Stimulated activated CD8-positive, alpha-beta memory T cell treated with anti-CD3 and anti-CD28 coated beads, Interleukin-7, amount 100 ng/mL, for 24 hours (primary cell): ENCODE data around the gene EGFLAM.
"Not testable (repeated sequence)": the region's sequence is repeated elsewhere in the genome, so short reads cannot be mapped to it uniquely, and the experiment has no call there.

Experiments
- DNase-seq: peaks from one replicate; pipeline ENCODE4 v3.0.0-alpha.2; 2020; ENCODE audit warnings: low read depth

The EGFLAM gene

DNA sequence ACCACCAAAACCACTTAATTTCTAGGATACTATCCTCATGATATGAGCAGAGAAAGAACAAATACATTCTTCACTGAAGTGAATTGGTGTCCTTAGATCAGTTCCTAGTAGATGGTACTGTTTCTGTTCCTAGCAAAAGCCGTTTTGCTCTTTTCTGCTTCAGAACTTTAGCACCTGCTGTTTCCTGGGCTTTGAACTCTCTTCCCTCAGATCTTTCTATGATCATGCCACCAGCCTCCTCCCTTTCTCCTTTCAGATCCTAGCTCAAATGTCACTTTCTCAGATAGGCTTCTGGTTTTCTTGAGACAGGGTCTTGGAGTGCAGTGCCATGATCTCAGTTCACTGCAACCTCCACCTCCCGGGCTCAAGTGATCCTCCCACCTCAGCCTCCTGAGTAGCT, 118.0 kb downstream of the EGFLAM start:
- DNase-seq = no peak

DNA sequence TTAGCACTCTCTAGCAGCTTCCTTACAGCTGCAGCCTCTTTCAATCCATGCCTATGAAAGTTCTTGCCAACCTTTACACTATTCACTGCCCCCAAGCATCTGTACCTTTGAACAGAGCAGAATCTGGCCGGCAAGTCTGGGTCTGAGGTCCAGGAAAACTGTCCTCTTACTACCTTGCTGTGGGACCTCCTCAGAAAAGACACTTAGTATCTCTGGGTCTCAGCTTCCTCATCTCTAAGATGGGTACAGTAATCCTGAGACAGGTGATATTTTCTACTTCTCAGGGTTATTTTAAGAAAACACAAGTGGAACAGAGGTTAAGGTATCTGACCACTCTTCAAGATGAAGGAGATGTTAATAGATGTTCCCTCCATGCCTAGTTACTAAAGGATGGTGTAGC, 120.2 kb downstream of the EGFLAM start:
- no peak for DNase-seq

DNA sequence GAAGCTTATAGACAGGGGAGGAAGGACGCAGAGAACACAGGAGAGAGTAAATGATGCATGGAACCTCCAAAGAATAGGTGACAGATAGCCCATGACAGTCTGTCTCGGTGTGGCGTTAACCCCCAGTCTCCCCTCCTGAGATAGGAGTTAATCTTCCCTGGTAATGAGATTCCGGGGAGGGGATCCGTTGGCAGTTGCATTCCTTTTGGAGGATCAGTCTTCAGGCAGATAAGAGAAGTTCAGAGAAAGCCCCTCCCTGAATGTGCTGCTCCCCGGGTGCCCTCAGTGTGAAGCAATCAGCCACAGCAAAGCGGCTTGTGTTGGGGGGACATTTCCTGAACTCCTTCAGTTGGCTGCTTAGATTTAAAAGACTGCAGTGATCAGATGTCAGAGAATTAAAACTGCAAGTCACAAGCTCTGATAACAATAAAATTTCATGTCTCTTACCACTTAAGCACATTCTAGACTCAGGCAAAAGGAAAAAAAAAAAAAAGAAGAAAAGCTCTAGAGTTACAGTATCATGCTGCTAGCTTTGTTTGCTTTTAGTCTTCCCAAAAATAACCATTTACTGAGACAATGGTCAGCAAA, 121.1 kb downstream of the EGFLAM start:
- DNase-seq = no peak

DNA sequence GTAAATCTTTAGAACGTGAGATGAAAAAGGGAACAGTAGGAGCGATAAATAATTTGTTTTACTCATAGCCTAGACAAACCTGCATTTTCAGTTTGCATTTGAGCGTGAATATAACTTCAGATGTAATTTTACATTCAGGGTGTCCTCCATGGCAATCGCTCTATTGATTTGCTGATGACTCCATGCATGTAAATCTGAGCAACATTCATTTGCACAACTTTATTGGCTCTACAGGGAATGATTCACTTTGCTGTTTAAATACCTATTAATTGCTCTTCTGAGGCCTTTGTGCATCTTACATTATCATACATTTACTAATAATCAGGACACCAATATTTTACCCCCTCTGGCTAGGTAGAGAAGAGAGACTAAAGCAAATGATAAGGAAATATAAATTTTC, 122.2 kb downstream of the EGFLAM start:
- DNase-seq = no peak

DNA sequence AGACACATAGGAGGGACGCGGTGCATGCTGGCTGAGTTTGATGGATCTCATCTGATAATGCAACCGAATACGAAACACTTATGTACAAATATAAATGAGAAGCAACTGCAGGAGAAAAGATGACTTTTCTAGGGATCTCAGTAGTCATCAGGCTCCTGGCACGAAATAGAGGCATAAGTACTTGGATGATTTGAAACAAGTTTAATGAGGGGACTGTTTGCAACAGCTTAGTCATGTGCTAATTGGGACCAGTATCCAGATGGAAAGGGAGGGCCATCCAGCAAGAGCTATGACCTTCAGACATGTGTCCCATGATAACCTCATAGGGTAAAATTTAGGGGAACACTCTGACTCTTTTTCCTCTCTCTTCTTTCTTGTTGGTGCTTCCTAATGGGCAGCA, 123.0 kb downstream of the EGFLAM start:
- no peak for DNase-seq

DNA sequence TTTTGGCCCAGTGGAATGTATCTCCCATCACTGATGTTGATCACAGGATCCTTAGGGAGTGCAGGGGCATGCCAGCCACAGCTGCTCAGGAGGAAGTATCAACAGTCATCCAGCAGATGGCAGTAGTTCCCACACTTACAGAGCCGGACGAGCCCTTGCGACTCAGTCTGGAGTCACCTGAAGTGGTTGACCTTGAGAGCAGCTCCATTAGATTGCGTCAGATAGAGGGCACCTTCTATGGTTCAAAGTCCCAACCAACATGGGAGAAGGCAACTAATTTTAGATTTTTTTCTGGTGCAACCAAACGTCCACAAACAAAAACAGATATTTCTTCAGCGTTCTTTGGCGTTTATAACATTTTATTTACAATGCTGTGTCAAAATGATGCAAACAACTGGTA, 124.5 kb downstream of the EGFLAM start:
- DNase-seq = peak; percentile 13

DNA sequence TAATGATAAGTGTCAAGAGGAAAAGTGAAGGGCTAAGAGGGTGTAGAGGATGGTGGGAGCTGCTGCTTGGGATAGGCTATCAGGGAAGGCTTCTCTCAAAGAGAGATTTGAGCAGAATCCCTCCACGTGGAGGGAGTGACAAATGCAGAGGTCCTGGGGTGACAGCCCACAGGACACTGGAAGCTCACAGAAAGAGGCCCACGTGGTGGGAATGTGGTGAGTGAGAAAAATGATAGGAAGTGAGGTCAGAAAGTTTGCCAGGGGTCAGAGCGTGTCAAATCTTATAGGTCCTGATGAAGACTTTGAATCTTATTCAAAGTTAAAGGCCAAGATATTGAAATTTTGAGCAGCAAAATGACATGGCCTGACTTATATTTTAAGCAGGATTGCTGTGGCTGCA, 125.3 kb downstream of the EGFLAM start:
- DNase-seq = no peak

DNA sequence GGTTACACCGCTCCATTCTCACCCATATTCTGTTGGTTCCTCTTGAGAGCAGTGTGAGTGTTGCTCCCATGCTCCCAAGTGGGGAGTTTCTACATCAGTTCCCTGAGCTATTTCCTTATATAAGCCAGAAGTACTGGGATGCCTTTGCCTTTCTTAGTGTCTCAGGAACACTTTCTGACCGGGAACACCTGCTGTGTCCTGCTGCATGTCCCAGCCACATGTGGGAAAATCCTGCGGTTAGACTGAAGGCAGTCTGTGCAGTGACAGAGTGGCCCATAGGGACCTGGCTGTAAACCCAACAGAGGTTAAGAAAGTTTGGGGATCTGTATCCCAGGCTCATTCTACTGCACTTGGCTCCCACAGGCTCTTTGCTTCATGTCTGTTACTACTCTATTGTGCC, 126.0 kb downstream of the EGFLAM start:
- DNase-seq = no peak

DNA sequence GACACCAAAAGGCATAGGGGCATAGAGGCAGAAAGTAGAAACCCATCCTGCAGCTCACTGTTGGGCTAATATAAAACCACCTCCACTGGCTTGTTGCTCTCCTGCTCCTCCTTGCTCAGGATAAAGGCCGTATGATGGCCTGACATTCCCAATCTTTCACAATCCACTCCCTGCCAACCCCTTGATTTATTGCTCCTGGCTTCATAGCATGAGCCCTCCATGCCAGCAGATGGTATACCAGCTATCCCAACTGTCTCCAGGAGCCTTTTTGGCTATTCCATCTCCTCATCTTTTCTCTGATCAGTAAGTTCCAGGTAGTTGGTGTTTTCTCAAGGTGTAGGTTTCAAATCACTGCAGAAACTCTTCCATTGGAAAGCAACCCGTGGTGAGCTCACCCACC, 128.8 kb downstream of the EGFLAM start:
- no peak for DNase-seq

DNA sequence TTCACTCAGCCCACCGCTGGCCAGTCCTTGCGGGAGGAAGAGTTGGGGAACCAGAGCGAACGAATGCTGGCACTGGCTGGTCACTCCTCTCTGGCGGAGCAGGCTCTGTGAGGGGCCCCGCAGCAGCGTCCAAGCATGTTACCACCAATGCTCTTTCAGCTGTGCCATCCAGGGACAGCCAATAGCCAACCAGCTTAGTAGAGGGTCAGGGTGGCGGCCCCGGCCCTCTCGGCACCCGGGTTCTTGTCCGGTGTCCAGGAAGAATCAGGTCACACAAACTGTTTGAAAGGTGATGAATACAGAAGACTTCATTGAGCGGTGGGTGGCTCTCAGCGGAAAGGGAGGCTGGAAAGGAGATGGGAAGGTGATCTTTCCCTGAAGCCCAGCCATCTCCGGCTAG, 135.3 kb downstream of the EGFLAM start:
- no peak for DNase-seq

DNA sequence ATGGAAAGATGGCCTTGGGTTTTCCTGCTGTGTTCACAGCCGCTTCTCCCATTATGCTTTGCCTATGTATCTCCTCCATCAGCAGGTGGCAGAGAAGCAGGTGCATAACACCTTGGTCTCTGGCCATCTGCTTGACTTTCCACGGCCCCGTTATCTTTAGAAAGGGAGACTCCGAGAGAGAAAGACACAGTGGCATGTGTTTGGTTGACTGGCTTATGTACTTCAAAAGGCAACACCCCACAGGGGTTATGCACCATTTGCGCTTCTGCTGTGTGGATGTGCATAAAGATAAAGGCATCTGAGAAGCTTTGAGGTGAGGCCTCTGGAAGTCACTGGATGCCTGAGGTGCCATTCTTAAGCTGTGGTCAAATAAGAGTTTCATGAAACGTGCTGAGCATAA, 138.4 kb downstream of the EGFLAM start:
- DNase-seq = no peak

DNA sequence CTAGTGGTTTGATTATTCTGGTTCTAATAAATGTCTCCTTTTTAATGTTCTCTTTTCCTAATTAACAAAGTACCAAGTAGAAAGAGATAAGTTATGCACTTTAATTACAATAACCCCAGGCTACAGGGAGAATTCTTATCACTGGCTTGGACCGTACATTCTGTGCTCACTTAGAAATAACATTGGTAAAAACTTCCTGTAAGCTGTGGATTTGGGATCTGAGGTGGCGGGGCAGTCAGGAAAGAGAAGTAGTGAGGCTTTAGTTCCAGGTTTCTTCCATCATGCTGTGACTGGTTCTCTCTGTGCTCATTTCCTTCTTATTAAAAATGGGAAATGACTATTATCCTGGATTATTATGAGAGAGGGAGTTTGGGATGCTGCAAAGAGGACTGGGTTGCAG, 142.0 kb downstream of the EGFLAM start:
- DNase-seq = no peak

DNA sequence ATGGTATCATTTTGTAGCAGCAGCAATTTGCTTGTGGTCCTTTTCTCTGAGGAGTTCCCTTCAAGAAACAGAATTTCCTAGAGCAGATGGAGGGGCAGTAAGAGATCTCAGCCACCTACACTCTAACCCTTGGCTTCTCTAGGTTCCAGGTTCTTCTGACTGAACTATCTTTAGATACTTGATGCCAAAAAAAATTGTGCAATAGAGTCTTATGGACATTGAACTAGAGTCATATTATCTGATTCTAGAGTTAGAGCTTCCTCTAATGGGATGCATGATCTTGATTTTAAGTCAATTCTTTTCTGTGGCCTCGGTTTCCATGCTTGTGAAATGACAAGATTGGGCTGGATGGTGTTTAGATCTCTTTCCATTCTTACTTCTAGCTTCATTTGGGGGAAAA, 142.8 kb downstream of the EGFLAM start:
- DNase-seq = no peak

DNA sequence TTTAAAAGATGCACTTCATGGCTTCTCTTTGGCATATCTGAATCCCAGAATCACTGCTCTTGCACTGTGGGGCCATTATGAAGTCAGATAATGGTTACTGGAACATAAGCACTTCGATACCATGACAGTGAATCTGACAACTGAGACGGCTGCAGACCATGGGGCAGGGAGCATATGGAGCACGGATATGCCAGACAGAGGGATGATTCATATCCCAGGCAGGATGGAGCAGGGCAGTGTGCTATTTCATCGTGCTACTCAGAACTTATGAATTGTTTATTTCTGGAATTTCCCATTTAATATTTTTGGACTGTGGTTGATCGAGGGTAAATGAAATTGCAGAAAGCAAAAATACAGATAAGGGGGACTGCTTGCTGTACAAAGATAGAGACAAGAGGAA, 145.0 kb downstream of the EGFLAM start:
- no peak for DNase-seq

DNA sequence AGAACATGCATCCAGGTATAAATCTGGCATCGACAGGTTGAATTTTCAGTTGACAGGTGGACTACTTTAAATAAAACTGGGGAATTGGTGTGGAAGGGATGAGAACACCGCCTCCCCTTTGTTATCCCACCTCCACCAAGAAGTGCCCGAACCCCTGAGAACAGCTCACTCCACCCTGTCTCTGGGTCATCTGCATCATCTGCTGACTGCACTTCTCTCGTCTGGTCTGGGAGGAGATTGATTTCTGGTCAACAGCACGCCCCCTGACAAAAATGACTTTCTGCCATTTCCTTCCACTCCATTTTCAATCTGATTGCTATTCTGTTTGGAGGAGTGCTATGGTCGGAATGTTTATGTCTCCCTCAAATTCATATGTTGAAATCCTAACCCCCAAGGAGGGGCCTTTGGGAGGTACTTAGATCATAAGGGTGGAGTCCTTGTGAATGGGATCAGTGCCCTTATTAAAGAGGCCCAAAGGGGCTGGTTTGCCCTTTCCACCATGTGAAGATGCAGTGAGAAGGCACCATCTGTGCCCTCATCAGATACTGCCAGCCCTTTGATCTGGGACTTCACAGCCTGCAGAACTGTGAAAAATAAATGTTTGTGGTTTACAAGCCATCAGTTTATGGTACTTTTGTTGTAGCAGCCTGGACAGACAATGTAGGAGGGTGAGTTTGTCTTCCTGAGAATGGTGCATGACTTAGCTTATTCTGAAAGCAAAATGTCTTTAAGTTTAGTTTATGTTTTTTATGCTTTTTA, 145.7 kb downstream of the EGFLAM start:
- DNase-seq = no peak

DNA sequence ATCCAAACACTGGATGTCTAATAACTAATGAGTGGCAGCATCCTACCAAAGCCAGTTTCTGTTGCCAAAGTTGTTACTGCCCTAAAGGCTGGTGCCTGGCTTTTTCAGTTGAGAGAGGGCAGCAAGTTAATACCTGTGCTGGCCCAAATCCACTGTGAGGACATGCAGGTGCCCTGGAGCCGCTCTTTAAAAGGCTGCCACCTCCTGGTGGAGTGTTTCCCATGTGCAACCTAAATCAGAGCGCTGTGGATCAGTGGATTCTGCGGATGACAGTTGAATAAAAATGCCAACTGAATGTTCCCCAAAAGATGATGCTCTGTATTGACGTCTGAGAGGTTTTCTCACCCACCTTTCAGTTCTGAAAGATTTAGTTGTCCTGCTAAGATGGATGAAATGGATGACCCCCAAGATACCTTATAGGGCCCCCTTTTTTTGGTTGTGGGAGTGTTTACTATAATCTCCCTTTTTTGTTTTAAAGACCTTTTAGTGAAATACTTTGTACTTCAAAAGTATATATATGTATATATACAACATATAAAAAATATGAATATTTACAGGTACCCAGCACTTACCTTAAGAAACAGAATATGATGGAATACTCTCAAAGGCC, 146.4 kb downstream of the EGFLAM start:
- no peak for DNase-seq

DNA sequence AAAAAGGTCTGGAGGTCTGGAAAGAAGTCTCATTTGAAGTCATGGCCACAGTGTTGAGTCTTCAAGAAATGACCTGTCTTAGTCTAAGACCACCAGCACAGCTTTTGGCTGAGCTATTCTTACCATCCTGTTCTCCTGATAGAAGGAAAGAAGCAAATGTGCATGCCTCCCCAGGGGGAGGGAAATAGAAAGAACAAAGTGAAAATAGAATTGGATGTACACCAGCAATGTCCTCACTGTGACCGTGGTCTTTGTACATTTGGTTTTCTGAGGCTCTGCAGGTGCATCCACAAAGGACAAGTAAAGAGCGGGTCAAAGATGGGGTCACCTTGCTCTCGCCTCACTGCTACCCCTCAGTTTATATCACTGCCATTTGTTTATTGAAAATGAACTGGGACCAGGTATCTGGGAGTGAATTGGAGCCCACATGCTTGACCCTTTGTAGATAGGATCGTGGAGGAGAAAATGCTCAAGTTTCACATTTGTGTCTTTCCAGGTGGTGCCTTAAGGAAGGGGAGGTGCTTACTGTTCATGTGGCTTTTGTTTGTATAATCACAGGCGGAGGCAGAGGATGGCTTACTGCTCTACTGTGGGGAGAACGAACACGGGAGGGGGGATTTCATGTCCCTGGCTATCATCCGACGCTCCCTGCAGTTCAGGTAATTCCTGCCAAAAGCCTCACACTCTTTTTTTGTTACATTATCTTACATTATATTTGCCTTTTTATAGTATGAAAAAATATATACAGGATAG, 150.3 kb downstream of the EGFLAM start:
- no peak for DNase-seq

DNA sequence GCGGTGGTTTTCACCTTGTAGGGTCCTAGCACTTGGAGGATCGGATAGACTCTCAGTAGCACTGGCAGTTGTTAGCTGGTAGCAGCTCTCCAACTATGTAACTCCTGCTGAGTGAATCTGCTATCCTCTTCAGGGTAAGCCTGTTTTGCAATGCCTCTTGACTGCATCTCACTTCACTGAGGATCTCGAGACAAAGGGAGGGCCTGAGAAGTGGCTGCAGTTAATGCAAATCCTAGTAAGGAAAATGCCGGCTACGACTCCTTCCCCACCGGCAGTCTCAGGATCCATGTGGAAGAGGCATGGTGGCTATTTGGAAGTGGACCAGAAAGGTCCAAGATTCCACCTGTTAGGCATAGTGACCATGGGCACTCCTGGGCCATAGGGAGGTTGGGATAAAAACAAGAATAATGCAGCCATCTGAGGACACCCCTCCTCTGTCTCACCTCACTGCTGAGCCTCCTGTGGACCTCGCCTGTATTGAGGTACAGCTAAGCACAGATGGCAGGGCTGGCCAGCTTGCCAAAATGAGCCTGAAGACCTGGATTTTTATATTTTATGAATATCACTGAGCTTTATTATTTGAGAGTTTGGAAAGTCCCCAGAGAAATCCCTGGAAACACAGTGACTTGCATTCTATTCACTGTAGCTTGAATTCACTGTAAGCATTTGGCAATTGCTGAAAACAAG, 152.1 kb downstream of the EGFLAM start:
- no peak for DNase-seq

DNA sequence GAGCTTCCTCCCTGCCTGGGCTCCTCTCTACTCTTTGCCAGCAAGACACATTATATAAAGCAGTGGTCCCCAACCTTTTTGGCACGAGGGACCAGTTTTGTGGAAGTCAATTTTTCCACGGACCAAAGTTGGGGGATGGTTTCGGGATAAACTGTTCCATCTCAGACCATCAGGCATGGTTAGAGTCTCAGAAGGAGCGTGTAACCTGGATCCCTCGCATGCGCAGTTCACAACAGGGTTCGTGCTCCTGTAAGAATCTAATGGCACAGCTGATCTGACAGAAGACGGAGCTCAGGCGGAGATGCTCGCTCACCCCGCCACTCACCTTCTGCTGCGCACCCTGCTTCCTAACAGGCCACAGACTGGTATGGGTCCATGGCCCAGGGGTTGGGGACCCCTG, 155.3 kb downstream of the EGFLAM start:
- no peak for DNase-seq

DNA sequence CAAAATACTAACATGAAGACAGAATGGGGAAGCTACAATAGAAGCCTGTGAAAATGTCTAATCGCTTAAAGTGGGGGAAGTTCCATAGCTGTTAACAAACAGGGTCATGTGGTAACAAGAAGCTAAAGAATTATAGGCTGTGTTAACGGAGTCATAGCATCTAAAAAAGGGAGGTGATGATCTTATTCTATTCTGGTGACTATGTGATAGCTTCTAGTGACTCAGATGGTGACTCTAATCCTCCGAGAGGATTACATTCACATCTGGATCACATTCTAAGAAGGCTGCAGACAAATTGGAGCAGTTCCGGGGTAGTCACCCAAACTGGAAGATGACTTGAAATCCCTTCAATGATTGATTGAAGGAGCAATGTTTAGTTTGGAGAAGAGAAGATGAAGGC, 156.0 kb downstream of the EGFLAM start:
- no peak for DNase-seq

DNA sequence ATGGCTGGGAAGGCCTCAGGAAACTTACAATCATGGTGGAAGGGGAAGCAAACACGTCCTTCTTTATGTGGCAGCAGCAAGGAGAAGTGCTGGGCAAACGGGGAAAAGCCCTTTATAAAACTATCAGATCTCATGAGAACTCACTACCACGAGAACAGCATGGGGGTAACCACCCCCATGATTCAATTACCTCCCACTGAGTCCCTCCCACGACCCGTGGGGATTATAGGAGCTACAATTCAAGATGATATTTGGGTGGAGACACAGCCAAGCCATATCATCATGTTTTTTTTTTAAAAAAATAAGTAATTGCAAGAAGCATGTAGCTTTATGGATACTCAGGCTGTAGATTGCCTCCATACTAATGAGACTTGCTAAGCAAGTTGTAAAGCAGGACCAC, 157.4 kb downstream of the EGFLAM start:
- DNase-seq = not testable (repeated sequence)

DNA sequence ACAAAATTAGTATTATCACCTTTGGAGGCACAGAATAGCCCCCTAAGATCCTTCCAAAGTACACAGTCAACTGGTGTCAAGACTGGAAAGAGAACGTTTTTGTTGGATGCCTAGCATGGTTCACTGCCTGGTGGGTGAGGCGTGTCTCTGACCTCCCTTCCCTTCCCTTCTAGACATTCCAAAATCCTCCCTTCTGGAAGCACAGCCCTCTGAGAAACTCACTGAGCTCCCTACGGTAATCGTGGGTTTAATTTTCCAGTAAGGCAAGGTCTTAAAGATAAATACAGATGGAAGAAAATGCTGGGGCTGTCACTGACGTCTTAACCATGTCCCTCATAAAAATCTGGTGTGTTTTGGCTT, 159.3 kb downstream of the EGFLAM start:
- no peak for DNase-seq

DNA sequence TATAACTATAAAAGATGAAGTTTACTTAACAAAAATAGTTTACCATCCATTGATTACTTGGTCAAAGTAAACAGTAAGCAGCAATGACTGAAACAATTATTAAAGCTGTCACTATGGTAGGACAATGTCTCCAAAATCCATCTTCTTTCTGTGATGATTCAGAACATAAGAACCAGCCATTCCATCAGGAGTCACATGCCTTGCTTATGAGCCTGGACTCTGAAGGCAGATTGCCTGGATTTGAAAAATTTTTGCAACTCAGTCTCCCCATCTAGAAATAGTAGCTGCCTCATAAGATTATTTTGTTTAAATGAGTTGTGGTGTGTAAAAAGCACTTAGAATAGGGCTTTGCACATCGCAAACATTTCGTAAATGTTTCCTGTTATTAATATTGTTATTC, 161.9 kb downstream of the EGFLAM start:
- DNase-seq = no peak
